Peyer's patch (tissue), 4 donors: ENCODE data around the gene SPG7.

Source experiments
- POLR2A ChIP-seq, 2 donors: fragments of 450-650 bp; IDR thresholded peaks; one replicate each; pipeline ENCODE4 v1.5.1; 2017; ENCODE audit warnings: antibody characterized with exemption in 2 of 2, mild to moderate bottlenecking in 2 of 2, moderate library complexity in 2 of 2
- TF ChIP-seq, protein P1 (sequence below), 6 experiments: fragments of 450-650 bp in 4 of 6; fragments of 200-600 bp in 2 of 6; sonication (generic) in 1 of 6; IDR thresholded peaks; one replicate each; pipeline ENCODE4 v1.5.1; 2017 to 2019; ENCODE audit warnings: antibody characterized with exemption in 6 of 6, mild to moderate bottlenecking in 3 of 6, moderate library complexity in 1 of 6

DNA sequence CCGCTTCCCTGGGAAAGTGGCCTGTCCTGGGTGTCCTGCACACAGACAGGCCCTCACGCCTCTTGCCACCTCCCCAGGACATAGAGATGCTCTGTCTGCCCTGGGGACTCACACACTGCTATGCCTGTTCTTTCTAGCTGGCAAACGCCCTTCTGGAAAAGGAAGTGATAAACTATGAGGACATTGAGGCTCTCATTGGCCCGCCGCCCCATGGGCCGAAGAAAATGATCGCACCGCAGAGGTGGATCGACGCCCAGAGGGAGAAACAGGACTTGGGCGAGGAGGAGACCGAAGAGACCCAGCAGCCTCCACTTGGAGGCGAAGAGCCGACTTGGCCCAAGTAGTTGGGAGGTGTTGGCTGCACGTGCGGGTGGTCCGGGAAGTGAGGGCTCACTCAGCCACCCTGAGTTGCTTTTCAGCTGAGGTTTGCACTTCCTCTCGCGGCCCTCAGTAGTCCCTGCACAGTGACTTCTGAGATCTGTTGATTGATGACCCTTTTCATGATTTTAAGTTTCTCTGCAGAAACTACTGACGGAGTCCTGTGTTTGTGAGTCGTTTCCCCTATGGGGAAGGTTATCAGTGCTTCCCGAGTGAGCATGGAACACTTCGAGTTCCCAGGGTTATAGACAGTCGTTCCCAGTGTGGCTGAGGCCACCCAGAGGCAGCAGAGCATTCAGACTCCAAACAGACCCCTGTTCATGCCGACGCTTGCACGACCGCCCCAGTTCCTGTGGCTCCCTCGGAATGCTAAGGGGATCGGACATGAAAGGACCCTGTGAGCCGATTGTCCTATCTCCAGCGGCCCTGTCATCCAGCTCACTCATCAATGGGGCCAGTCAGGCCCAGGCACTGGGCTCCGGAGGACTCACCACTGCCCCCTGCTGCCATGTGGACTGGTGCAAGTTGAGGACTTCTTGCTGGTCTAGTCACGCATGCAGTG is 48.8 kb downstream of the SPG7 start:
- TF ChIP-seq, protein P1, sequence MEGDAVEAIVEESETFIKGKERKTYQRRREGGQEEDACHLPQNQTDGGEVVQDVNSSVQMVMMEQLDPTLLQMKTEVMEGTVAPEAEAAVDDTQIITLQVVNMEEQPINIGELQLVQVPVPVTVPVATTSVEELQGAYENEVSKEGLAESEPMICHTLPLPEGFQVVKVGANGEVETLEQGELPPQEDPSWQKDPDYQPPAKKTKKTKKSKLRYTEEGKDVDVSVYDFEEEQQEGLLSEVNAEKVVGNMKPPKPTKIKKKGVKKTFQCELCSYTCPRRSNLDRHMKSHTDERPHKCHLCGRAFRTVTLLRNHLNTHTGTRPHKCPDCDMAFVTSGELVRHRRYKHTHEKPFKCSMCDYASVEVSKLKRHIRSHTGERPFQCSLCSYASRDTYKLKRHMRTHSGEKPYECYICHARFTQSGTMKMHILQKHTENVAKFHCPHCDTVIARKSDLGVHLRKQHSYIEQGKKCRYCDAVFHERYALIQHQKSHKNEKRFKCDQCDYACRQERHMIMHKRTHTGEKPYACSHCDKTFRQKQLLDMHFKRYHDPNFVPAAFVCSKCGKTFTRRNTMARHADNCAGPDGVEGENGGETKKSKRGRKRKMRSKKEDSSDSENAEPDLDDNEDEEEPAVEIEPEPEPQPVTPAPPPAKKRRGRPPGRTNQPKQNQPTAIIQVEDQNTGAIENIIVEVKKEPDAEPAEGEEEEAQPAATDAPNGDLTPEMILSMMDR (IDR thresholded peaks at IDR 0.05) = peak; percentile 69 to 81 (median 78)
- no peak for TF ChIP-seq POLR2A (IDR thresholded peaks at IDR 0.05)
